Body of pancreas (tissue), 4 donors: Measurements from ENCODE around the gene VRTN.

Experiments used
- CTCF ChIP-seq, 7 experiments: fragments of 450-650 bp in 4 of 7; fragments of 200-600 bp in 3 of 7; sonication (generic) in 3 of 7; IDR thresholded peaks; one replicate each; pipeline ENCODE4 v1.5.1; 2016 to 2019; ENCODE audit warnings: antibody characterized with exemption in 7 of 7
- POLR2A ChIP-seq, 3 donors: fragments of 450-650 bp; IDR thresholded peaks; one replicate each; pipeline ENCODE4 v1.6.1; 2016; ENCODE audit warnings: antibody characterized with exemption in 3 of 3, mild to moderate bottlenecking in 2 of 3

- TF ChIP-seq CTCF (IDR thresholded peaks at IDR 0.05) (no peak), POLR2A (IDR thresholded peaks at IDR 0.05) (no peak)
These were observed 1.0 kb upstream of the VRTN start for GRCh38 chr14:74347097-74347794.
